ENCODE results near the gene ZNF644.

ZNF644 gene

GRCh38 chr1:90990779-90991178 is 31.1 kb downstream of the ZNF644 start:
- no peaks in the 10 kb centered on the region; the same call in 1 of the 2 replicates for H3K9me3 ChIP-seq (ENCODE audit: control insufficient read depth, insufficient read depth, low read length)
- H3K27me3 ChIP-seq (ENCODE audit: control insufficient read depth, insufficient read depth, low read length) = no peaks in the 10 kb centered on the region
- H3K4me1 ChIP-seq (ENCODE audit: control insufficient read depth, insufficient read depth, low read length) = no peaks in the 10 kb centered on the region
- DNase-seq (ENCODE audit: low read depth, low spot score) = no peak
- WGBS (ENCODE audit: insufficient coverage, insufficient read length) = no CpG with 5 or more reads among the region's 4 CpGs
- H3K27ac ChIP-seq (ENCODE audit: low read length) = no peak overlapping the region
- no peak overlapping the region for H3K4me3 ChIP-seq (ENCODE audit: low read length)
- peaks cover 2% of the 10 kb centered on the region; the same call in 1 of the 2 replicates for H3K36me3 ChIP-seq (ENCODE audit: control insufficient read depth, insufficient read depth, low read length)

- H3K27ac ChIP-seq (ENCODE audit: low read length) = no peak overlapping the region
- no peak for DNase-seq (ENCODE audit: low read depth, low spot score)
- H3K27me3 ChIP-seq (ENCODE audit: control insufficient read depth, insufficient read depth, low read length) = no peaks in the 10 kb centered on the region
- H3K4me1 ChIP-seq (ENCODE audit: control insufficient read depth, insufficient read depth, low read length) = no peaks in the 10 kb centered on the region
- peaks cover 2% of the 10 kb centered on the region; the same call in 1 of the 2 replicates for H3K36me3 ChIP-seq (ENCODE audit: control insufficient read depth, insufficient read depth, low read length)
- H3K4me3 ChIP-seq (ENCODE audit: low read length) = no peak overlapping the region
- no peaks in the 10 kb centered on the region; the same call in 1 of the 2 replicates for H3K9me3 ChIP-seq (ENCODE audit: control insufficient read depth, insufficient read depth, low read length)
These were observed 31.8 kb downstream of the ZNF644 start for GRCh38 chr1:90989990-90990389.

- H3K9me3 ChIP-seq (ENCODE audit: control insufficient read depth, insufficient read depth, low read length) = no peaks in the 10 kb centered on the region; the same call in 1 of the 2 replicates
- H3K4me3 ChIP-seq (ENCODE audit: low read length) = no peak overlapping the region
- H3K36me3 ChIP-seq (ENCODE audit: control insufficient read depth, insufficient read depth, low read length) = peaks cover 2% of the 10 kb centered on the region; the same call in 1 of the 2 replicates
- no peaks in the 10 kb centered on the region for H3K27me3 ChIP-seq (ENCODE audit: control insufficient read depth, insufficient read depth, low read length)
- no CpG with 5 or more reads among the region's 4 CpGs for WGBS (ENCODE audit: insufficient coverage, insufficient read length)
- no peaks in the 10 kb centered on the region for H3K4me1 ChIP-seq (ENCODE audit: control insufficient read depth, insufficient read depth, low read length)
- H3K27ac ChIP-seq (ENCODE audit: low read length) = no peak overlapping the region
- no peak for DNase-seq (ENCODE audit: low read depth, low spot score)
These were observed 32.5 kb downstream of the ZNF644 start for GRCh38 chr1:90989302-90989701.

GRCh38 chr1:90987841-90988240 is 34.0 kb downstream of the ZNF644 start:
- H3K27me3 ChIP-seq (ENCODE audit: control insufficient read depth, insufficient read depth, low read length) = no peaks in the 10 kb centered on the region
- no peak for DNase-seq (ENCODE audit: low read depth, low spot score)
- no peak overlapping the region for H3K4me3 ChIP-seq (ENCODE audit: low read length)
- no peak overlapping the region for H3K27ac ChIP-seq (ENCODE audit: low read length)
- H3K36me3 ChIP-seq (ENCODE audit: control insufficient read depth, insufficient read depth, low read length) = peaks cover 2% of the 10 kb centered on the region; the same call in 1 of the 2 replicates
- no CpG with 5 or more reads among the region's 2 CpGs for WGBS (ENCODE audit: insufficient coverage, insufficient read length)
- H3K9me3 ChIP-seq (ENCODE audit: control insufficient read depth, insufficient read depth, low read length) = no peaks in the 10 kb centered on the region; the same call in 1 of the 2 replicates
- H3K4me1 ChIP-seq (ENCODE audit: control insufficient read depth, insufficient read depth, low read length) = no peaks in the 10 kb centered on the region

- DNase-seq (ENCODE audit: low read depth, low spot score) = no peak
- Histone ChIP-seq H3K27me3 (ENCODE audit: control insufficient read depth, insufficient read depth, low read length) (no peaks in the 10 kb centered on the region), H3K4me1 (ENCODE audit: control insufficient read depth, insufficient read depth, low read length) (no peaks in the 10 kb centered on the region), H3K4me3 (ENCODE audit: low read length) (no peak overlapping the region), H3K9me3 (ENCODE audit: control insufficient read depth, insufficient read depth, low read length) (no peaks in the 10 kb centered on the region; the same call in 1 of the 2 replicates), H3K36me3 (ENCODE audit: control insufficient read depth, insufficient read depth, low read length) (peaks cover 2% of the 10 kb centered on the region; the same call in 1 of the 2 replicates), H3K27ac (ENCODE audit: low read length) (no peak overlapping the region)
- WGBS (ENCODE audit: insufficient coverage, insufficient read length) = no CpG with 5 or more reads among the region's 2 CpGs
These were observed 34.9 kb downstream of the ZNF644 start for GRCh38 chr1:90986953-90987352.

GRCh38 chr1:90977522-90977921 is 44.3 kb downstream of the ZNF644 start:
- no peak overlapping the region for H3K27ac ChIP-seq (ENCODE audit: low read length)
- DNase-seq (ENCODE audit: low read depth, low spot score) = no peak
- no peaks in the 10 kb centered on the region for H3K27me3 ChIP-seq (ENCODE audit: control insufficient read depth, insufficient read depth, low read length)
- peaks cover 2% of the 10 kb centered on the region; the same call in 1 of the 2 replicates for H3K4me1 ChIP-seq (ENCODE audit: control insufficient read depth, insufficient read depth, low read length)
- WGBS (ENCODE audit: insufficient coverage, insufficient read length) = 100% methylated on average over 1 of the region's 1 CpG
- H3K4me3 ChIP-seq (ENCODE audit: low read length) = no peak overlapping the region
- no peaks in the 10 kb centered on the region for H3K36me3 ChIP-seq (ENCODE audit: control insufficient read depth, insufficient read depth, low read length)
- H3K9me3 ChIP-seq (ENCODE audit: control insufficient read depth, insufficient read depth, low read length) = no peaks in the 10 kb centered on the region

GRCh38 chr1:90973897-90974798 is 47.7 kb downstream of the ZNF644 start:
- no peaks in the 10 kb centered on the region for H3K27me3 ChIP-seq (ENCODE audit: control insufficient read depth, insufficient read depth, low read length)
- no peak overlapping the region for H3K27ac ChIP-seq (ENCODE audit: low read length)
- no peak overlapping the region for H3K4me3 ChIP-seq (ENCODE audit: low read length)
- WGBS (ENCODE audit: insufficient coverage, insufficient read length) = no CpG with 5 or more reads among the region's 5 CpGs
- DNase-seq (ENCODE audit: low read depth, low spot score) = peak; percentile 7
- no peaks in the 10 kb centered on the region for H3K9me3 ChIP-seq (ENCODE audit: control insufficient read depth, insufficient read depth, low read length)
- H3K4me1 ChIP-seq (ENCODE audit: control insufficient read depth, insufficient read depth, low read length) = peaks cover 2% of the 10 kb centered on the region; the same call in 1 of the 2 replicates
- no peaks in the 10 kb centered on the region for H3K36me3 ChIP-seq (ENCODE audit: control insufficient read depth, insufficient read depth, low read length)

- no peaks in the 10 kb centered on the region for H3K36me3 ChIP-seq (ENCODE audit: control insufficient read depth, insufficient read depth, low read length)
- DNase-seq (ENCODE audit: low read depth, low spot score) = no peak
- WGBS (ENCODE audit: insufficient coverage, insufficient read length) = no CpG with 5 or more reads among the region's 1 CpG
- no peak overlapping the region for H3K27ac ChIP-seq (ENCODE audit: low read length)
- peaks cover 2% of the 10 kb centered on the region; the same call in 1 of the 2 replicates for H3K4me1 ChIP-seq (ENCODE audit: control insufficient read depth, insufficient read depth, low read length)
- H3K9me3 ChIP-seq (ENCODE audit: control insufficient read depth, insufficient read depth, low read length) = no peaks in the 10 kb centered on the region
- no peaks in the 10 kb centered on the region for H3K27me3 ChIP-seq (ENCODE audit: control insufficient read depth, insufficient read depth, low read length)
- H3K4me3 ChIP-seq (ENCODE audit: low read length) = no peak overlapping the region
These were observed 51.6 kb downstream of the ZNF644 start for GRCh38 chr1:90970208-90970607.

GRCh38 chr1:90969241-90969640 is 52.6 kb downstream of the ZNF644 start:
- 100% methylated on average over 1 of the region's 3 CpGs for WGBS (ENCODE audit: insufficient coverage, insufficient read length)

GRCh38 chr1:90964444-90965035 is 57.3 kb downstream of the ZNF644 start:
- Histone ChIP-seq H3K27ac (ENCODE audit: low read length) (no peak overlapping the region), H3K27me3 (ENCODE audit: control insufficient read depth, insufficient read depth, low read length) (no peaks in the 10 kb centered on the region), H3K9me3 (ENCODE audit: control insufficient read depth, insufficient read depth, low read length) (no peaks in the 10 kb centered on the region), H3K4me3 (ENCODE audit: low read length) (no peak overlapping the region), H3K4me1 (ENCODE audit: control insufficient read depth, insufficient read depth, low read length) (no peaks in the 10 kb centered on the region), H3K36me3 (ENCODE audit: control insufficient read depth, insufficient read depth, low read length) (no peaks in the 10 kb centered on the region; the same call in 1 of the 2 replicates)
- WGBS (ENCODE audit: insufficient coverage, insufficient read length) = no CpG with 5 or more reads among the region's 1 CpG
- no peak for DNase-seq (ENCODE audit: low read depth, low spot score)

More at GRCh38 chr1:90969241-90969640, 52.6 kb downstream of the ZNF644 start:
- no peak overlapping the region for H3K27ac ChIP-seq (ENCODE audit: low read length)
- DNase-seq (ENCODE audit: low read depth, low spot score) = no peak
- peaks cover 2% of the 10 kb centered on the region; the same call in 1 of the 2 replicates for H3K4me1 ChIP-seq (ENCODE audit: control insufficient read depth, insufficient read depth, low read length)
- no peaks in the 10 kb centered on the region for H3K9me3 ChIP-seq (ENCODE audit: control insufficient read depth, insufficient read depth, low read length)
- no peaks in the 10 kb centered on the region for H3K27me3 ChIP-seq (ENCODE audit: control insufficient read depth, insufficient read depth, low read length)
- H3K36me3 ChIP-seq (ENCODE audit: control insufficient read depth, insufficient read depth, low read length) = no peaks in the 10 kb centered on the region
- H3K4me3 ChIP-seq (ENCODE audit: low read length) = no peak overlapping the region

Measured in iPS DF 6.9 (cell line).